Stimulated activated naive CD8-positive, alpha-beta T cell treated with anti-CD3 and anti-CD28 coated beads, Interleukin-15, Interleukin-2, amounts not matched to agents 100 ng/mL and 50 ng/mL, for 24 hours (primary cell): ENCODE results near the gene INPP4B.
A peak's percentile ranks its signal among the peaks of the same experiment; 100 is the strongest.

Source experiments
- H3K27ac Mint-ChIP-seq: one replicate; pipeline ENCODE4 v1.8.0; 2021; ENCODE audit warnings: mild to moderate bottlenecking, mixed read lengths
- H3K27me3 Mint-ChIP-seq: one replicate; pipeline ENCODE4 v1.8.0; 2021; ENCODE audit warnings: mixed read lengths
- H3K36me3 Mint-ChIP-seq: one replicate; pipeline ENCODE4 v1.8.0; 2021; ENCODE audit warnings: low read depth, mixed read lengths
- H3K4me1 Mint-ChIP-seq: one replicate; pipeline ENCODE4 v1.8.0; 2021; ENCODE audit warnings: low read depth, mixed read lengths
- H3K4me3 Mint-ChIP-seq: one replicate; pipeline ENCODE4 v1.8.0; 2021; ENCODE audit warnings: mild to moderate bottlenecking, mixed read lengths
- H3K9me3 Mint-ChIP-seq: one replicate; pipeline ENCODE4 v1.8.0; 2021; ENCODE audit warnings: mixed read lengths

The INPP4B gene

DNA sequence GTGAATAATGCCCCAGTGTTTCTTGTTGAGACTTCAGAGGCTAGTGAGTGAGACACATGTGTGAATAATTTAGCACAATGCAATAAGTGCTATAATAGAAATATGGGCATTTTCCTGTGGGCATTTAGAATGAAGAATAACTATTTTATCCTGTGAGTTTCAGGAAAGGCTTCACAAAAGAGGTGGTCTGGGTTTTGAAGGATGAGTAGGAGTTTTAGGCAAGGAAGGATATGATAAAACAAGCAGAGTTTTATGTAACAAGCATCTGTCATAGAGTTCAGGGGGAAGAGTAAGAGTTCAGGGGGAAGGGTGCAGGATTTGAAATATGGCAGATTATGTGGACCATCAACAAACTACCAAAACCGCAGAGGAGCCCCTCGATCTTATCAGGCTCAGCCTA lies 529.2 kb downstream of the INPP4B start:
- Mint-ChIP-seq H3K36me3 (peaks cover 70% of the 10 kb centered on the region), H3K27me3 (no peaks in the 10 kb centered on the region), H3K4me1 (peaks cover 50% of the 10 kb centered on the region), H3K27ac (no peak overlapping the region), H3K4me3 (no peak overlapping the region), H3K9me3 (no peaks in the 10 kb centered on the region)

GRCh38 chr4:142316025-142316424 lies 530.1 kb downstream of the INPP4B start:
- peak overlapping the region; percentile 29 for H3K27ac Mint-ChIP-seq
- H3K9me3 Mint-ChIP-seq = no peaks in the 10 kb centered on the region
- peaks cover 48% of the 10 kb centered on the region for H3K4me1 Mint-ChIP-seq
- H3K36me3 Mint-ChIP-seq = peaks cover 70% of the 10 kb centered on the region
- H3K27me3 Mint-ChIP-seq = no peaks in the 10 kb centered on the region
- no peak overlapping the region for H3K4me3 Mint-ChIP-seq

DNA sequence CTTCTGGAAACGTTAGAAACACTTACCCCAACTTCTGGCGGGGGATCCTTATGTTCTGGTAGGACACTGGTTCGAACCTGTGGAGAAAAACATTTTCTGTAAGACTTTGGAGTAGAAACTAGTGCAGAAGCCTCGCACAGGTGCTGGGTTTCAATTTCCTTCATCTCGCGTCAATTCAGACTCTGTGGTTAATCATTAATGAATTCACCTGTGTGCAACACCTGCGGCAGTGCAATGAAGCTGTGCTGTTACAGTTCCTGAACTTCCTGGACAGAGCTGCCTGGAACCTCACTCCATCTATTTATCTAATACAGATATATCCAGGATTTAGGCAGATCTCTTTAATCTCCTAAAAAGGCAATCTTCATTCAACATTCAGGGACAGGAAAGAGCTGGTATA lies 531.4 kb downstream of the INPP4B start:
- H3K36me3 Mint-ChIP-seq = peaks cover 61% of the 10 kb centered on the region
- H3K4me1 Mint-ChIP-seq = peaks cover 49% of the 10 kb centered on the region
- H3K27ac Mint-ChIP-seq = no peak overlapping the region

GRCh38 chr4:142314247-142314646 lies 531.9 kb downstream of the INPP4B start:
- no peak overlapping the region for H3K4me3 Mint-ChIP-seq
- peaks cover 49% of the 10 kb centered on the region for H3K4me1 Mint-ChIP-seq
- no peaks in the 10 kb centered on the region for H3K27me3 Mint-ChIP-seq
- H3K27ac Mint-ChIP-seq = peak overlapping the region; percentile 60
- no peaks in the 10 kb centered on the region for H3K9me3 Mint-ChIP-seq
- H3K36me3 Mint-ChIP-seq = peaks cover 57% of the 10 kb centered on the region

More for the DNA sequence above, 531.4 kb downstream of the INPP4B start:
- no peak overlapping the region for H3K4me3 Mint-ChIP-seq
- no peaks in the 10 kb centered on the region for H3K9me3 Mint-ChIP-seq
- no peaks in the 10 kb centered on the region for H3K27me3 Mint-ChIP-seq

DNA sequence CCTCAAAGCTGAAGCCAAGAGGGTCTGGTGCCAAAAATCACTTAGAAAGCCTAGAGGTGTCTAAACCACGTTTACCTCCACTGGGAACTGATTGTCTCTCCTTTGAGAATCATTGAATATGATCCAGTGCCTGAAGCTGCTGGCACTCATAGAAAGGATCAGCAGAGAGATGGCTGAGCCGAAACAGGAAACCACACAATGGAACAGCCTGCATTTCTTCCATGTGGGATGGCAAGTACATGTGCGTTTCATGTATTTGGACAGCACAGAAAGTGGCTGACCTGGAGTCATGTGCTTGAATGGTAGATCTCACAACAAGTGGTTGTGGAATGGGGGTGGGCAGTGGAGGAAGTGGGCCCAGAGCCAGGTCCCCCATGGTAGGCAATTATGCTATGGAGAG lies 533.7 kb downstream of the INPP4B start:
- no peaks in the 10 kb centered on the region for H3K27me3 Mint-ChIP-seq
- H3K27ac Mint-ChIP-seq = no peak overlapping the region
- peaks cover 44% of the 10 kb centered on the region for H3K4me1 Mint-ChIP-seq
- H3K4me3 Mint-ChIP-seq = no peak overlapping the region
- no peaks in the 10 kb centered on the region for H3K9me3 Mint-ChIP-seq
- H3K36me3 Mint-ChIP-seq = peaks cover 58% of the 10 kb centered on the region

GRCh38 chr4:142311916-142312315 lies 534.2 kb downstream of the INPP4B start:
- Mint-ChIP-seq H3K9me3 (no peaks in the 10 kb centered on the region), H3K27me3 (no peaks in the 10 kb centered on the region), H3K4me3 (no peak overlapping the region), H3K27ac (no peak overlapping the region), H3K36me3 (peaks cover 57% of the 10 kb centered on the region), H3K4me1 (peaks cover 40% of the 10 kb centered on the region)

- no peaks in the 10 kb centered on the region for H3K9me3 Mint-ChIP-seq
- H3K4me1 Mint-ChIP-seq = peaks cover 26% of the 10 kb centered on the region
- H3K27me3 Mint-ChIP-seq = no peaks in the 10 kb centered on the region
- H3K36me3 Mint-ChIP-seq = peaks cover 62% of the 10 kb centered on the region
- no peak overlapping the region for H3K27ac Mint-ChIP-seq
- H3K4me3 Mint-ChIP-seq = no peak overlapping the region
Measured at GRCh38 chr4:142309772-142310171, 536.3 kb downstream of the INPP4B start.

- no peaks in the 10 kb centered on the region for H3K9me3 Mint-ChIP-seq
- no peaks in the 10 kb centered on the region for H3K27me3 Mint-ChIP-seq
- H3K4me1 Mint-ChIP-seq = peaks cover 10% of the 10 kb centered on the region
- H3K36me3 Mint-ChIP-seq = peaks cover 62% of the 10 kb centered on the region
- no peak overlapping the region for H3K27ac Mint-ChIP-seq
- no peak overlapping the region for H3K4me3 Mint-ChIP-seq
Measured at GRCh38 chr4:142307857-142308256, 538.2 kb downstream of the INPP4B start.

DNA sequence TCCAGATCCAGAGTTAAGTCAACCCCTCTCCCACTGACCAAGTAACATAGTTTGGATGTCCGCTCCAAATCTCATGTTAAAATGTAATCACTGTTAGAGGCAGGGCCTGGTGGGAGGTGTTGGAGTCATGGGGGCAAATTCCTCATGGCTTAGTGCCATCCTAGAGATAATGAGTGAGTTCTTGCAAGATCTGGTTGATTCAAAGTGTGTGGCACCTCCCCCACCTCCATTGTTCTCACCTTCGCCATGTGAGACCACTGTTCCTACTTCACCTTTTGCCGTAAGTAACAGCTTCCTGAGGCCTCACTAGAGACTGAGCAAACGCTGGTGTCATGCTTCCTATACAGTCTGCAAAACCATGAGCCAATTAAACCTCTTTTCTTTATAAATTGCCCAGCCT lies 548.8 kb downstream of the INPP4B start:
- peaks cover 5% of the 10 kb centered on the region for H3K9me3 Mint-ChIP-seq
- no peaks in the 10 kb centered on the region for H3K27me3 Mint-ChIP-seq
- H3K4me3 Mint-ChIP-seq = no peak overlapping the region
- peaks cover 65% of the 10 kb centered on the region for H3K36me3 Mint-ChIP-seq
- H3K27ac Mint-ChIP-seq = no peak overlapping the region
- peaks cover 43% of the 10 kb centered on the region for H3K4me1 Mint-ChIP-seq

- peaks cover 70% of the 10 kb centered on the region for H3K36me3 Mint-ChIP-seq
- H3K27me3 Mint-ChIP-seq = no peaks in the 10 kb centered on the region
- H3K4me3 Mint-ChIP-seq = no peak overlapping the region
- H3K27ac Mint-ChIP-seq = peak overlapping the region; percentile 57
- H3K4me1 Mint-ChIP-seq = peaks cover 56% of the 10 kb centered on the region
- peaks cover 10% of the 10 kb centered on the region for H3K9me3 Mint-ChIP-seq
Measured at GRCh38 chr4:142293536-142293935, 552.6 kb downstream of the INPP4B start.

- Mint-ChIP-seq H3K4me1 (peaks cover 48% of the 10 kb centered on the region), H3K27me3 (no peaks in the 10 kb centered on the region), H3K9me3 (peaks cover 10% of the 10 kb centered on the region), H3K4me3 (no peak overlapping the region), H3K27ac (no peak overlapping the region), H3K36me3 (peaks cover 69% of the 10 kb centered on the region)
Measured at GRCh38 chr4:142292231-142292630, 553.9 kb downstream of the INPP4B start.

DNA sequence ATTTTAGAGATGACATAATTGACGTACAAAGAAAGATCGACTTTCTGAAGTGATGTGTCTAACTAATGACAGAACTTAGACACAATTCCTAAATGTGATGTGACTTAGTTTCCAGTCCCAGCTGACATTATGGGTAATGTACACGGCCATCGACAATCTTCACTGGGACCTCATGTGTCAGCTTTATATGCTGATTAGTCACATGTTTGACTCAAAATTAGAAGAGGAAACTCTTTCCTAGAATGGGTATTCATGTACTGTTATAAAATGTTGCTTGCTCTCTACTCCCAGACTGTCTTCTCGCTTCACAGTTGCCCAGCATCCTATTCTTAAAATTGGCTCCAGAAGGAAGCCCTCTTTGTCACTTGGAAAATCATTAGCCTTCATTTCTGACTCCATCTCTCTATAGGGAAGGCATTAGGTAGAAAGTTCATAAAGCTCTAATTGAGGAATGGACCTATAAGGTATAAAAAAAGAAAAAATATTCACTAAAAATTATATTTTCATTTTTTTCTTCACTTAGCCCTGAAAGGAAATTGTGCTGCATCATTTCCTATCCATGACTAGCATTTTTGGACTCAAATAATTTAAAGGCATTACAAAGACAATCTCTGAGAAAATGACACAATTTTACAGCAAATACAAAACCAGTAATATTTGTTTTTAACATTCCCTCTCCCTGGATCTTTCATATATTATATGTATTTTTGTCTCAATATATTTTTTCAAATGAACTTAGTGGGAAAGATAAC lies 554.6 kb downstream of the INPP4B start:
- peaks cover 10% of the 10 kb centered on the region for H3K9me3 Mint-ChIP-seq
- H3K27ac Mint-ChIP-seq = peak overlapping the region; percentile 8
- H3K27me3 Mint-ChIP-seq = no peaks in the 10 kb centered on the region
- peaks cover 72% of the 10 kb centered on the region for H3K36me3 Mint-ChIP-seq
- H3K4me1 Mint-ChIP-seq = peaks cover 52% of the 10 kb centered on the region
- no peak overlapping the region for H3K4me3 Mint-ChIP-seq

DNA sequence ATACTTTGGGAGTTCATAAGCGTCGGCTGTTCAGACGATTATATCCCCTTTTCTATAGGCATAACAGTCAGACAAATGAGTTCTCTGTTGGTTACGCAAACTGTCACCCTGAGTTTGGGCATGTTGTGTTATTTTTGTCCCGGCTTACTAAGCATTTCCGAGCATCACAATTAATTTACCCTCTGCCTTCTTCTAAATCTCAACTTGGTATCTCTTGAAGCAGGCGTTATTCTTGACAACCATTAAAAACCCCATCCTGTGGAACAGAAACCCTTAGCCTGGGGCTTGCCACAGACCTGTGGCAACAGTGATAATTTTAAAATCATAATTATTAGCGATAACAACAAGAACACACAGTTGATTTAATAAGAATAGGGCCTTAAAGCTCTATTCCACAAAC lies 558.7 kb downstream of the INPP4B start:
- H3K9me3 Mint-ChIP-seq = peaks cover 5% of the 10 kb centered on the region
- H3K27ac Mint-ChIP-seq = no peak overlapping the region
- no peaks in the 10 kb centered on the region for H3K27me3 Mint-ChIP-seq
- no peak overlapping the region for H3K4me3 Mint-ChIP-seq
- peaks cover 39% of the 10 kb centered on the region for H3K36me3 Mint-ChIP-seq
- peaks cover 21% of the 10 kb centered on the region for H3K4me1 Mint-ChIP-seq

- Mint-ChIP-seq H3K9me3 (peaks cover 5% of the 10 kb centered on the region), H3K4me1 (peaks cover 16% of the 10 kb centered on the region), H3K4me3 (no peak overlapping the region), H3K36me3 (peaks cover 21% of the 10 kb centered on the region), H3K27me3 (no peaks in the 10 kb centered on the region), H3K27ac (no peak overlapping the region)
Measured at GRCh38 chr4:142285222-142285583, 560.9 kb downstream of the INPP4B start.

- Mint-ChIP-seq H3K27ac (no peak overlapping the region), H3K9me3 (peaks cover 2% of the 10 kb centered on the region), H3K4me1 (peaks cover 16% of the 10 kb centered on the region)
Measured at GRCh38 chr4:142284402-142285221, 561.5 kb downstream of the INPP4B start.

More at GRCh38 chr4:142284402-142285221, 561.5 kb downstream of the INPP4B start:
- H3K4me3 Mint-ChIP-seq = no peak overlapping the region
- peaks cover 17% of the 10 kb centered on the region for H3K36me3 Mint-ChIP-seq
- H3K27me3 Mint-ChIP-seq = no peaks in the 10 kb centered on the region
